HG03439 (cell line): ENCODE results near the gene SMIM36.
"Not testable (repeated sequence)": the region's sequence is repeated elsewhere in the genome, so short reads cannot be mapped to it uniquely, and the experiment has no call there.

Source experiments
- ATAC-seq: cut with Tn5 transposase; IDR thresholded peaks from one replicate; pipeline ENCODE4 v1.9.1; 2021; ENCODE audit warnings: mild to moderate bottlenecking, moderate library complexity; ENCODE audit not compliant: unreplicated experiment

Gene SMIM36

GRCh38 chr17:55417411-55418268 is 93.6 kb downstream of the SMIM36 start:
- no peak for ATAC-seq

GRCh38 chr17:55416470-55417052 is 94.7 kb downstream of the SMIM36 start:
- no peak for ATAC-seq

GRCh38 chr17:55416000-55416399 is 95.3 kb downstream of the SMIM36 start:
- ATAC-seq, result no peak

GRCh38 chr17:55414983-55415382 is 96.3 kb downstream of the SMIM36 start:
- ATAC-seq, result no peak

- ATAC-seq, result no peak
Observed at GRCh38 chr17:55413825-55414489, 97.3 kb downstream of the SMIM36 start.

GRCh38 chr17:55411463-55411855 is 99.8 kb downstream of the SMIM36 start:
- no peak for ATAC-seq

GRCh38 chr17:55410722-55411462 is 100.4 kb downstream of the SMIM36 start:
- ATAC-seq, result no peak

GRCh38 chr17:55409030-55409800 is 102.0 kb downstream of the SMIM36 start:
- ATAC-seq, result no peak

- ATAC-seq, result no peak
Observed at GRCh38 chr17:55407641-55408566, 103.3 kb downstream of the SMIM36 start.

- ATAC-seq, result no peak
Observed at GRCh38 chr17:55405600-55405999, 105.7 kb downstream of the SMIM36 start.

- ATAC-seq, result not testable (repeated sequence)
Observed at GRCh38 chr17:55404197-55404596, 107.1 kb downstream of the SMIM36 start.

GRCh38 chr17:55402374-55402773 is 108.9 kb downstream of the SMIM36 start:
- no peak for ATAC-seq
